Mesendoderm (in vitro differentiated cells): ENCODE measurements around the gene ARHGEF19.

Source experiments
- DNase-seq: peaks from one replicate; pipeline ENCODE4 v3.0.0; 2013
- H2AK5ac ChIP-seq: 2 replicates; pipeline ENCODE4 v1.6.1; 2013; ENCODE audit warnings: low read length, inconsistent platforms
- H2BK120ac ChIP-seq: 2 replicates; pipeline ENCODE4 v1.6.1; 2013; ENCODE audit warnings: low read depth, mild to moderate bottlenecking, low read length, moderate library complexity, mixed read lengths
- H2BK15ac ChIP-seq: replicated peaks from 2 replicates; pipeline ENCODE4 v1.6.1; 2013; ENCODE audit warnings: low read depth, mild to moderate bottlenecking, moderate library complexity
- H2BK5ac ChIP-seq: 2 replicates; pipeline ENCODE4 v1.6.1; 2013; ENCODE audit warnings: low read length, inconsistent platforms
- H3K18ac ChIP-seq: 2 replicates; pipeline ENCODE4 v1.6.1; 2013; ENCODE audit warnings: mild to moderate bottlenecking, low read length, mixed read lengths
- H3K23ac ChIP-seq: one replicate; pipeline ENCODE4 v1.6.1; 2013; ENCODE audit warnings: low read length
- H3K27ac ChIP-seq: 2 replicates; pipeline ENCODE4 v1.5.1; 2013; ENCODE audit warnings: low read depth, mild to moderate bottlenecking, inconsistent platforms, low read length, moderate library complexity
- H3K27me3 ChIP-seq: 2 replicates; pipeline ENCODE4 v1.6.1; 2013; ENCODE audit warnings: low read length, control low read depth, mild to moderate bottlenecking, inconsistent platforms; ENCODE audit not compliant: insufficient read depth, poor library complexity
- H3K36me3 ChIP-seq: 2 replicates; pipeline ENCODE4 v1.6.1; 2013; ENCODE audit warnings: low read length, inconsistent platforms; ENCODE audit not compliant: control insufficient read depth, insufficient read depth
- H3K4ac ChIP-seq: one replicate; pipeline ENCODE4 v1.6.1; 2013; ENCODE audit warnings: low read depth, mild to moderate bottlenecking, low read length, moderate library complexity
- H3K4me1 ChIP-seq: 2 replicates; pipeline ENCODE4 v1.6.1; 2013; ENCODE audit warnings: low read depth, low read length, inconsistent platforms; ENCODE audit not compliant: control insufficient read depth
- H3K4me2 ChIP-seq: 2 replicates; pipeline ENCODE4 v1.6.1; 2013; ENCODE audit warnings: low read length
- H3K4me3 ChIP-seq: 2 replicates; pipeline ENCODE4 v1.5.1; 2013; ENCODE audit warnings: mild to moderate bottlenecking, low read length
- H3K56ac ChIP-seq: one replicate; pipeline ENCODE4 v1.6.1; 2013; ENCODE audit warnings: low read length
- H3K79me1 ChIP-seq: 2 replicates; pipeline ENCODE4 v1.6.1; 2013; ENCODE audit warnings: low read length, inconsistent platforms
- H3K79me2 ChIP-seq: 2 replicates; pipeline ENCODE4 v1.6.1; 2013; ENCODE audit warnings: mild to moderate bottlenecking, low read length; ENCODE audit not compliant: control insufficient read depth, insufficient read depth
- H3K9ac ChIP-seq: 2 replicates; pipeline ENCODE4 v1.6.1; 2013; ENCODE audit warnings: low read length, inconsistent platforms
- H4K5ac ChIP-seq: one replicate; pipeline ENCODE4 v1.6.1; 2013; ENCODE audit warnings: low read length
- H4K8ac ChIP-seq: one replicate; pipeline ENCODE4 v1.6.1; 2013; ENCODE audit warnings: low read depth, mild to moderate bottlenecking, control low read depth, low read length, moderate library complexity
- WGBS: extraction: QIAGEN DNeasy Blood & Tissue Kit; methylation state at CpG from one replicate; pipeline ENCODE4 v1.1.7; 2013; ENCODE audit warnings: low lambda C conversion rate, missing lambda C conversion rate; ENCODE audit not compliant: insufficient coverage; ENCODE audit errors: extremely low coverage; 5-methylcytosine and 5-hydroxymethylcytosine counted together

ARHGEF19 gene

DNA sequence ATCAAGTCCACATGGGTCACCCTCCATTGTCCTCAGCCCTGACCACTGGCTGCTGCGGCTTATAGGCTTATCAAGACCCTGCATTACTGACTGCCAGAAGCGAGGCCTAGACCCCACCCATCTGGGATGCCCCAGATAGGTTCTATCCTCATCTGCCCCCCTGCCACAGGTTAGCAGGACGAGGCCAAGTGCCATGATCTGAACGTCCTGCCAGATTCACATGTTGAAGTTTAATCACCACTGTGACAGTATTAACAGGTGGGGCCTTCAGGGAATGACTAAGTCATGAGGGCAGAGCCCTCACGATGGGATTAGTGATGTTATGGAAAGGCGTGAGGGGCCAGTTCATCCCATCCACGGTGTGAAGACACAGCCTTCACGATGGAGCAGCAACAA is 30.8 kb upstream of the ARHGEF19 start:
- Histone ChIP-seq H3K4me2 (no peak overlapping the region), H3K79me1 (no peaks in the 10 kb centered on the region), H4K8ac (no peak overlapping the region), H2BK120ac (no peak overlapping the region), H2AK5ac (no peak overlapping the region), H3K18ac (no peak overlapping the region), H4K5ac (no peak overlapping the region), H3K23ac (no peak overlapping the region), H3K36me3 (no peaks in the 10 kb centered on the region), H3K56ac (no peak overlapping the region), H3K9ac (no peak overlapping the region), H2BK15ac (no peak overlapping the region), H3K4me1 (no peaks in the 10 kb centered on the region), H3K4me3 (no peak overlapping the region), H3K27ac (no peak overlapping the region), H3K4ac (no peak overlapping the region), H2BK5ac (no peak overlapping the region), H3K27me3 (no peaks in the 10 kb centered on the region), H3K79me2 (no peaks in the 10 kb centered on the region)
- WGBS, result no CpG with 5 or more reads among the region's 8 CpGs
- DNase-seq, result no peak

DNA sequence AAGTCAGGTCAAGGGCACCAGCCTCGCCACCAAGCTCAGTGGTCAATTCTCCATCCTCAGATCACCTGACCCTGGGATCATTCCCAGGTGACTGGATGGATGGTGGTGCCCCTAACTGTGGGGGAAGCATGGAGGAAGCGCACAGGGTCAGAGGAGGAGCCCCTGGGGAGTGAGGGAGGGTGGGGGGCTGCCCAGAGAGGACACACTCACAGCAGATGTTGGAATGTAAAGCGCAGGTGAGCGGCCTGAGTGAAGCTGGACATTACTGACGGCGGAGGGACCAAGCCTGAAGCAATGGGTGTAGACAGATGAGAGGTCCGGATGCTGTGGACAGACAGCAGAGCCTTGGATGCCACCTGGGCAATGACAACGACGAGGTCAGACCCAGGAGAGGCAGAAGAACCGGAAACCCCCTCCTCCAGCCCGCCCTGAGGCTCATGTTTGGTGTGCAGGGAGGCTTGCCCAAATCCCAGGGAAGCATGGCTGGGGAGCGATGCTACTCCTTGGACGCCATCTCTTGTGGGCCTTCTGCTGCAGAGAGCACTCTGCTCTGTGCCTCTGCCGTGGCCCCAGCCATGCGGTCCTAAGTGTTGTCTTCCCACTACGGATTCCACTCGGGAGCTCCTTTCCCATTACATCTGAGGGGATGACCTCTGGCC is 30.2 kb upstream of the ARHGEF19 start:
- Histone ChIP-seq H3K4ac (no peak overlapping the region), H3K4me3 (no peak overlapping the region), H3K79me1 (no peaks in the 10 kb centered on the region), H2BK15ac (no peak overlapping the region), H3K9ac (no peak overlapping the region), H3K36me3 (no peaks in the 10 kb centered on the region), H3K18ac (no peak overlapping the region), H2BK120ac (no peak overlapping the region), H4K5ac (no peak overlapping the region), H2BK5ac (no peak overlapping the region), H3K27ac (no peak overlapping the region), H3K56ac (no peak overlapping the region), H3K79me2 (no peaks in the 10 kb centered on the region), H4K8ac (no peak overlapping the region), H2AK5ac (no peak overlapping the region), H3K4me1 (no peaks in the 10 kb centered on the region), H3K23ac (no peak overlapping the region), H3K4me2 (no peak overlapping the region), H3K27me3 (no peaks in the 10 kb centered on the region)
- DNase-seq, result no peak
- WGBS, result no CpG with 5 or more reads among the region's 17 CpGs

GRCh38 chr1:16241221-16241708 is 28.8 kb upstream of the ARHGEF19 start:
- no peaks in the 10 kb centered on the region for H3K4me1 ChIP-seq
- H3K4me3 ChIP-seq, result no peak overlapping the region
- H3K79me1 ChIP-seq, result no peaks in the 10 kb centered on the region
- H3K36me3 ChIP-seq, result no peaks in the 10 kb centered on the region
- H3K18ac ChIP-seq, result no peak overlapping the region
- no peak for DNase-seq
- no peak overlapping the region for H2AK5ac ChIP-seq
- no peak overlapping the region for H3K23ac ChIP-seq
- no peaks in the 10 kb centered on the region for H3K79me2 ChIP-seq
- H3K27me3 ChIP-seq, result no peaks in the 10 kb centered on the region
- H4K8ac ChIP-seq, result no peak overlapping the region
- H2BK15ac ChIP-seq, result no peak overlapping the region
- no peak overlapping the region for H3K4ac ChIP-seq
- no peak overlapping the region for H4K5ac ChIP-seq
- H3K9ac ChIP-seq, result no peak overlapping the region
- H2BK120ac ChIP-seq, result no peak overlapping the region
- H3K27ac ChIP-seq, result no peak overlapping the region
- H2BK5ac ChIP-seq, result no peak overlapping the region
- H3K56ac ChIP-seq, result no peak overlapping the region
- no CpG with 5 or more reads among the region's 10 CpGs for WGBS
- no peak overlapping the region for H3K4me2 ChIP-seq

GRCh38 chr1:16239972-16240491 is 27.6 kb upstream of the ARHGEF19 start:
- Histone ChIP-seq H2BK15ac (no peak overlapping the region), H3K4ac (no peak overlapping the region), H3K27ac (no peak overlapping the region), H3K4me2 (no peak overlapping the region), H3K18ac (no peak overlapping the region), H3K9ac (no peak overlapping the region), H3K23ac (no peak overlapping the region), H3K27me3 (no peaks in the 10 kb centered on the region), H3K79me1 (no peaks in the 10 kb centered on the region), H4K8ac (no peak overlapping the region), H3K79me2 (no peaks in the 10 kb centered on the region), H2BK5ac (no peak overlapping the region), H4K5ac (no peak overlapping the region), H3K56ac (no peak overlapping the region), H3K36me3 (no peaks in the 10 kb centered on the region), H3K4me3 (no peak overlapping the region), H2AK5ac (no peak overlapping the region), H2BK120ac (no peak overlapping the region), H3K4me1 (no peaks in the 10 kb centered on the region)
- WGBS, result no CpG with 5 or more reads among the region's 2 CpGs
- DNase-seq, result no peak

- Histone ChIP-seq H3K27ac (no peak overlapping the region), H3K36me3 (no peaks in the 10 kb centered on the region), H3K79me2 (no peaks in the 10 kb centered on the region), H4K5ac (peak overlapping the region; percentile 96), H3K4ac (no peak overlapping the region), H2BK5ac (no peak overlapping the region), H3K23ac (no peak overlapping the region), H4K8ac (peak overlapping the region; percentile 69), H3K4me3 (no peak overlapping the region), H3K4me1 (no peaks in the 10 kb centered on the region), H3K4me2 (peak overlapping the region; percentile 50), H2BK15ac (no peak overlapping the region), H3K79me1 (no peaks in the 10 kb centered on the region), H3K18ac (no peak overlapping the region), H3K56ac (peak overlapping the region; percentile 73), H3K9ac (peak overlapping the region; percentile 71), H2BK120ac (no peak overlapping the region), H3K27me3 (no peaks in the 10 kb centered on the region), H2AK5ac (no peak overlapping the region)
- DNase-seq, result no peak
- no CpG with 5 or more reads among the region's 6 CpGs for WGBS
These were observed 24.9 kb upstream of the ARHGEF19 start for GRCh38 chr1:16237343-16237830.
